ENCODE data around the gene HSP90B1.

HSP90B1 gene

GRCh38 chr12:103930034-103930786 lies at the start of gene HSP90B1:
TSS of gene HSP90B1 (plus strand) at chr12:103930410. CDS start at chr12:103930516, 106 bp downstream.
- peak; percentile 99 for DNase-seq

- DNase-seq: no peak
Observed at GRCh38 chr12:103881261-103881660, 48.9 kb upstream of the HSP90B1 start.

- no peak for DNase-seq
Observed at GRCh38 chr12:103882861-103883596, 47.2 kb upstream of the HSP90B1 start.

GRCh38 chr12:103883908-103884307 lies 46.3 kb upstream of the HSP90B1 start:
- DNase-seq: no peak

GRCh38 chr12:103884316-103884715 lies 45.9 kb upstream of the HSP90B1 start:
- DNase-seq: no peak

GRCh38 chr12:103886195-103886797 lies 43.9 kb upstream of the HSP90B1 start:
- no peak for DNase-seq

GRCh38 chr12:103887738-103888137 lies 42.5 kb upstream of the HSP90B1 start:
- no peak for DNase-seq

- DNase-seq: no peak
Observed at GRCh38 chr12:103897316-103897715, 32.9 kb upstream of the HSP90B1 start.

GRCh38 chr12:103901518-103902173 lies 28.6 kb upstream of the HSP90B1 start:
- no peak for DNase-seq

GRCh38 chr12:103903993-103904392 lies 26.2 kb upstream of the HSP90B1 start:
- DNase-seq: no peak

- DNase-seq: no peak
Observed at GRCh38 chr12:103905730-103906349, 24.4 kb upstream of the HSP90B1 start.

- DNase-seq: no peak
Observed at GRCh38 chr12:103908246-103908541, 22.0 kb upstream of the HSP90B1 start.

GRCh38 chr12:103908877-103909276 lies 21.3 kb upstream of the HSP90B1 start:
- DNase-seq: no peak

- no peak for DNase-seq
Observed at GRCh38 chr12:103909811-103910210, 20.4 kb upstream of the HSP90B1 start.

- no peak for DNase-seq
Observed at GRCh38 chr12:103912069-103912468, 18.1 kb upstream of the HSP90B1 start.

GRCh38 chr12:103913100-103913499 lies 17.1 kb upstream of the HSP90B1 start:
- DNase-seq: no peak

- no peak for DNase-seq
Observed at GRCh38 chr12:103915306-103915705, 14.9 kb upstream of the HSP90B1 start.

GRCh38 chr12:103917873-103918272 lies 12.3 kb upstream of the HSP90B1 start:
- DNase-seq: no peak

- no peak for DNase-seq
Observed at GRCh38 chr12:103924761-103925641, 5.2 kb upstream of the HSP90B1 start.

GRCh38 chr12:103928682-103929045 lies 1.5 kb upstream of the HSP90B1 start:
- no peak for DNase-seq

- peak; percentile 84 to 92 for DNase-seq
Observed at GRCh38 chr12:103929046-103929783, 995 bp upstream of the HSP90B1 start.

- DNase-seq: no peak
Observed at GRCh38 chr12:103929784-103930033, 501 bp upstream of the HSP90B1 start.
